ENCODE data around the gene PTPA. TPM values are rescaled to one million over a fixed set of nuclear protein-coding genes. Genes with fewer than 3 reads are reported as not detected.

PTPA gene
- polyA plus RNA-seq, 3 donors = 11.7 to 38.5 (median 12.4) TPM

- peaks cover 0 to 4% (median 0%) of the 10 kb centered on the region in 7 donors for H3K9me3 Mint-ChIP-seq
- no peaks in the 10 kb centered on the region for H3K36me3 Mint-ChIP-seq
- no peak for DNase-seq
- Histone ChIP-seq H3K36me3 (replicated peaks in 1 of 2; ENCODE audit: control insufficient read depth in 1 of 2, insufficient read depth in 2 of 2, low read length in 2 of 2) (no peaks in the 10 kb centered on the region), H3K4me2 (replicated peaks; ENCODE audit: extremely low read depth, low read length, poor library complexity, severe bottlenecking) (no peak overlapping the region), H4K20me1 (ENCODE audit: insufficient read depth, low read length) (no peaks in the 10 kb centered on the region), H2AFZ (ENCODE audit: insufficient read depth, low read depth, low read length, poor library complexity, severe bottlenecking) (no peak overlapping the region), H3K4me3 (replicated peaks in 1 of 3; ENCODE audit: low read depth in 2 of 3, low read length in 3 of 3) (no peak overlapping the region), H3K79me2 (ENCODE audit: insufficient read depth, low read length) (no peaks in the 10 kb centered on the region), H3K4me1 (ENCODE audit: control insufficient read depth in 1 of 2, insufficient read depth in 2 of 2, low read length in 2 of 2) (peaks cover 57 to 78% of the 10 kb centered on the region in 2 donors), H3K27ac (ENCODE audit: low read depth in 1 of 2, low read length in 2 of 2) (no peak overlapping the region), H3K27me3 (ENCODE audit: control insufficient read depth in 2 of 2, insufficient read depth in 2 of 2, low read length in 2 of 2) (no peaks in the 10 kb centered on the region), H3K9ac (ENCODE audit: insufficient read depth, low read length, poor library complexity, severe bottlenecking) (no peak overlapping the region), H3K9me3 (replicated peaks in 1 of 2; ENCODE audit: control insufficient read depth in 1 of 2, insufficient read depth in 1 of 2, low read length in 2 of 2) (no peaks in the 10 kb centered on the region)
- H3K4me3 Mint-ChIP-seq = no peak overlapping the region
- peaks cover 69% of the 10 kb centered on the region for H3K4me1 Mint-ChIP-seq
- no peak overlapping the region for H3K27ac Mint-ChIP-seq
- intact Hi-C loops (cut with micrococcal nuclease) = loop anchor here in 1 of 2 donors (10.0 kb wide), 1 partner anchor 130 kb away; no protein-coding TSS in a partner anchor
- no peak for TF ChIP-seq CTCF (IDR thresholded peaks at IDR 0.05)
- H3K27me3 Mint-ChIP-seq (ENCODE audit: low read depth in 3 of 3) = peaks cover 0 to 2% (median 0%) of the 10 kb centered on the region in 3 donors
Observed at GRCh38 chr9:129165198-129165597, 54.0 kb downstream of the PTPA start.

- Histone ChIP-seq H2AFZ (ENCODE audit: insufficient read depth, low read depth, low read length, poor library complexity, severe bottlenecking) (peak overlapping the region; percentile 81), H3K4me2 (replicated peaks; ENCODE audit: extremely low read depth, low read length, poor library complexity, severe bottlenecking) (peak overlapping the region; percentile 73), H3K27ac (ENCODE audit: low read depth in 1 of 2, low read length in 2 of 2) (peak overlapping the region; percentile 42 to 70), H3K9me3 (replicated peaks in 1 of 2; ENCODE audit: control insufficient read depth in 1 of 2, insufficient read depth in 1 of 2, low read length in 2 of 2) (no peaks in the 10 kb centered on the region), H3K4me3 (replicated peaks in 1 of 3; ENCODE audit: low read depth in 2 of 3, low read length in 3 of 3) (peak overlapping the region; percentile 19 to 70 (median 22)), H3K9ac (ENCODE audit: insufficient read depth, low read length, poor library complexity, severe bottlenecking) (no peak overlapping the region), H4K20me1 (ENCODE audit: insufficient read depth, low read length) (no peaks in the 10 kb centered on the region), H3K79me2 (ENCODE audit: insufficient read depth, low read length) (no peaks in the 10 kb centered on the region), H3K4me1 (ENCODE audit: control insufficient read depth in 1 of 2, insufficient read depth in 2 of 2, low read length in 2 of 2) (peaks cover 58 to 69% of the 10 kb centered on the region in 2 donors), H3K27me3 (ENCODE audit: control insufficient read depth in 2 of 2, insufficient read depth in 2 of 2, low read length in 2 of 2) (no peaks in the 10 kb centered on the region), H3K36me3 (replicated peaks in 1 of 2; ENCODE audit: control insufficient read depth in 1 of 2, insufficient read depth in 2 of 2, low read length in 2 of 2) (no peaks in the 10 kb centered on the region)
- Mint-ChIP-seq H3K27me3 (ENCODE audit: low read depth in 3 of 3) (peaks cover 0 to 2% (median 1%) of the 10 kb centered on the region in 3 donors), H3K4me1 (peaks cover 64% of the 10 kb centered on the region), H3K27ac (peak overlapping the region; percentile 65 to 91 (median 80)), H3K9me3 (peaks cover 0 to 4% (median 0%) of the 10 kb centered on the region in 7 donors), H3K4me3 (peak overlapping the region; percentile 73 to 83), H3K36me3 (no peaks in the 10 kb centered on the region)
- intact Hi-C loops (cut with micrococcal nuclease) = loop anchor here in 1 of 2 donors (10.0 kb wide), 1 partner anchor 128 kb away; no protein-coding TSS in a partner anchor
- 30% methylated on average over 11 of the region's 18 CpGs for WGBS (ENCODE audit: insufficient coverage)
- TF ChIP-seq CTCF (IDR thresholded peaks at IDR 0.05) = no peak
- peak; percentile 65 to 78 (median 75) for DNase-seq
Observed at GRCh38 chr9:129166623-129167557, 55.7 kb downstream of the PTPA start.

All from CD14-positive monocyte (primary cell).